ELR (cell line): ENCODE measurements around the gene AFTPH.
A peak's percentile ranks its signal among the peaks of the same experiment; 100 is the strongest.

Source experiments
- DNase-seq: peaks from one replicate; pipeline ENCODE4 v3.0.0-alpha.2; 2015; ENCODE audit warnings: low read depth

Gene AFTPH

GRCh38 chr2:64523666-64524603 is at the start of gene AFTPH:
TSS of gene AFTPH (plus strand) at chr2:64524328. CDS start at chr2:64551475, 27,147 bp downstream.
- DNase-seq: peak; percentile 98

- no peak for DNase-seq
Observed at GRCh38 chr2:64474636-64475035, 49.5 kb upstream of the AFTPH start.

- DNase-seq: no peak
Observed at GRCh38 chr2:64477037-64477436, 47.1 kb upstream of the AFTPH start.

GRCh38 chr2:64477979-64478378 is 46.1 kb upstream of the AFTPH start:
- DNase-seq: no peak

- DNase-seq: no peak
Observed at GRCh38 chr2:64478502-64479230, 45.5 kb upstream of the AFTPH start.

GRCh38 chr2:64479259-64480117 is 44.6 kb upstream of the AFTPH start:
- DNase-seq: no peak

GRCh38 chr2:64481665-64482064 is 42.5 kb upstream of the AFTPH start:
- no peak for DNase-seq

GRCh38 chr2:64482243-64482642 is 41.9 kb upstream of the AFTPH start:
- no peak for DNase-seq

GRCh38 chr2:64482765-64483504 is 41.2 kb upstream of the AFTPH start:
- DNase-seq: peak; percentile 50

GRCh38 chr2:64485331-64485730 is 38.8 kb upstream of the AFTPH start:
- DNase-seq: no peak

GRCh38 chr2:64485961-64486360 is 38.2 kb upstream of the AFTPH start:
- no peak for DNase-seq

GRCh38 chr2:64487256-64488049 is 36.7 kb upstream of the AFTPH start:
- no peak for DNase-seq

GRCh38 chr2:64488050-64488974 is 35.8 kb upstream of the AFTPH start:
- DNase-seq: peak; percentile 65

- DNase-seq: no peak
Observed at GRCh38 chr2:64489081-64489751, 34.9 kb upstream of the AFTPH start.

- DNase-seq: peak; percentile 19
Observed at GRCh38 chr2:64491426-64491825, 32.7 kb upstream of the AFTPH start.

GRCh38 chr2:64492272-64492671 is 31.9 kb upstream of the AFTPH start:
- no peak for DNase-seq

GRCh38 chr2:64492821-64493220 is 31.3 kb upstream of the AFTPH start:
- DNase-seq: no peak

GRCh38 chr2:64493788-64494187 is 30.3 kb upstream of the AFTPH start:
- DNase-seq: no peak

GRCh38 chr2:64498438-64498837 is 25.7 kb upstream of the AFTPH start:
- no peak for DNase-seq
